Lower lobe of right lung (tissue), 2 donors: ENCODE measurements around the gene RRAGC. TPM values are rescaled to one million over a fixed set of nuclear protein-coding genes. Genes with fewer than 3 reads are reported as not detected.

Source experiments
- ATAC-seq, 2 donors: fragments of 200-7000 bp; cut with Tn5 transposase; one replicate each; pipeline ENCODE4 v1.9.1; 2020 to 2022; ENCODE audit warnings: mild to moderate bottlenecking in 2 of 2, moderate library complexity in 2 of 2
- DNase-seq: peaks from one replicate; pipeline ENCODE4 v3.0.0-alpha.2; 2020
- H3K27ac ChIP-seq: fragments of 200-600 bp; one replicate; pipeline ENCODE4 v1.8.0; 2022
- H3K27me3 ChIP-seq: fragments of 200-600 bp; one replicate; pipeline ENCODE4 v1.8.0; 2022; ENCODE audit warnings: low read depth
- H3K36me3 ChIP-seq: fragments of 200-600 bp; one replicate; pipeline ENCODE4 v1.8.0; 2022; ENCODE audit warnings: mild to moderate bottlenecking
- H3K4me1 ChIP-seq: fragments of 200-600 bp; one replicate; pipeline ENCODE4 v1.8.0; 2022
- H3K4me3 ChIP-seq: fragments of 200-600 bp; one replicate; pipeline ENCODE4 v1.8.0; 2022; ENCODE audit warnings: mild to moderate bottlenecking
- H3K9me3 ChIP-seq: fragments of 200-600 bp; one replicate; pipeline ENCODE4 v1.8.0; 2022
- intact Hi-C: fragments of 100-400 bp; cut with DNase I; formaldehyde crosslinking; loops from one replicate; pipeline ENCODE4 v1.11.0; 2022
- total RNA-seq: library from RNA; stranded (reverse); fragmentation: NEBNext Ultra II Directional; extraction: Animal tissue kit (Norgen Biotek cat#: 25700); gene quantifications from one replicate; pipeline ENCODE4 v1.2.1, GENCODE V29; 2021
- TF ChIP-seq, protein P1 (sequence below): fragments of 200-600 bp; IDR thresholded peaks from one replicate; pipeline ENCODE4 v1.8.0; 2022; ENCODE audit warnings: antibody characterized with exemption, mild to moderate bottlenecking
- donor health status: DM: no; HTN: yes; CAD: no; lungs with severe emphysema.

The RRAGC gene
- total RNA-seq, 1 donor from 2014 or later: 33.9 TPM

DNA sequence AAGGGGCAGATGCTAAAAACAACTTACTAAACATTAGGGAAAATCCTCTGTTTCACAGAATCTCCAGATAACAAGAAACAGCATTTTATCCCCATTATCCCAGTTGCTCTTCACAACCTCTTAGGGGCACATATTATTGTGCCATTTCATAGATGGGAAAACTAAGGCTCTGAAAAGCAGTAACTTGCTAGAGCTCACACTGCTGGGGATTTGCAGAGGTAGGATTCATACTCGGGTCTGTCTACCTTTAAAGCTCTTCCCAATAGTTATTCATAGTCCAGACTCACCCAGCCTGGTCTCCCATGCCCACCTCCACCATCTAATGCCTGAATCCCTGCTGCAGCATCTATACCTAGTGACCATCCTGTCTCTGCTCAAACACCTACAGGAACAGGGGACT lies 67.7 kb downstream of the RRAGC start:
- no peaks in the 10 kb centered on the region for H3K4me1 ChIP-seq
- H3K27me3 ChIP-seq: peaks cover 42% of the 10 kb centered on the region
- no peak for ATAC-seq
- no peaks in the 10 kb centered on the region for H3K36me3 ChIP-seq
- intact Hi-C loops: no loop called here
- no peak overlapping the region for H3K27ac ChIP-seq
- TF ChIP-seq, protein P1, sequence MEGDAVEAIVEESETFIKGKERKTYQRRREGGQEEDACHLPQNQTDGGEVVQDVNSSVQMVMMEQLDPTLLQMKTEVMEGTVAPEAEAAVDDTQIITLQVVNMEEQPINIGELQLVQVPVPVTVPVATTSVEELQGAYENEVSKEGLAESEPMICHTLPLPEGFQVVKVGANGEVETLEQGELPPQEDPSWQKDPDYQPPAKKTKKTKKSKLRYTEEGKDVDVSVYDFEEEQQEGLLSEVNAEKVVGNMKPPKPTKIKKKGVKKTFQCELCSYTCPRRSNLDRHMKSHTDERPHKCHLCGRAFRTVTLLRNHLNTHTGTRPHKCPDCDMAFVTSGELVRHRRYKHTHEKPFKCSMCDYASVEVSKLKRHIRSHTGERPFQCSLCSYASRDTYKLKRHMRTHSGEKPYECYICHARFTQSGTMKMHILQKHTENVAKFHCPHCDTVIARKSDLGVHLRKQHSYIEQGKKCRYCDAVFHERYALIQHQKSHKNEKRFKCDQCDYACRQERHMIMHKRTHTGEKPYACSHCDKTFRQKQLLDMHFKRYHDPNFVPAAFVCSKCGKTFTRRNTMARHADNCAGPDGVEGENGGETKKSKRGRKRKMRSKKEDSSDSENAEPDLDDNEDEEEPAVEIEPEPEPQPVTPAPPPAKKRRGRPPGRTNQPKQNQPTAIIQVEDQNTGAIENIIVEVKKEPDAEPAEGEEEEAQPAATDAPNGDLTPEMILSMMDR: no peak
- DNase-seq: no peak
- no peak overlapping the region for H3K4me3 ChIP-seq
- peaks cover 8% of the 10 kb centered on the region for H3K9me3 ChIP-seq

DNA sequence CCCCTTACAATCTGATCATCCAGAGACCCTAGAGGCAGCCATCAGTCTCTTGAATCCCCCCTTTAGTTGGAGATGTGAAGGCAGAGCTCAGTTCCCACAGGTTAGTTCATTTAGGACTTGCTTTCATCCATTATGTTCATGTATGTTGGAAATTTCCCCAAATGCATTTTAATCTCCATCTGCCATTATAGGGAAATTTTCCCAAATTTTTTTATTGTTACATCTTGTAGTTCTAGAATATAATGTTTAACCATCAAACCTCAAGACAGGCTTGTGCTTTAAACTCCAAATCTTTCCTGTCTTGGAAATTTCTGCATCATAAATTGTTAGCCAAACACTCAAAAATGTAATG lies 68.4 kb downstream of the RRAGC start:
- H3K4me3 ChIP-seq: no peak overlapping the region
- TF ChIP-seq, protein P1: no peak
- no peaks in the 10 kb centered on the region for H3K36me3 ChIP-seq
- ATAC-seq: no peak
- intact Hi-C loops: no loop called here
- no peaks in the 10 kb centered on the region for H3K4me1 ChIP-seq
- DNase-seq: no peak
- no peak overlapping the region for H3K27ac ChIP-seq
- peaks cover 8% of the 10 kb centered on the region for H3K9me3 ChIP-seq
- peaks cover 49% of the 10 kb centered on the region for H3K27me3 ChIP-seq

DNA sequence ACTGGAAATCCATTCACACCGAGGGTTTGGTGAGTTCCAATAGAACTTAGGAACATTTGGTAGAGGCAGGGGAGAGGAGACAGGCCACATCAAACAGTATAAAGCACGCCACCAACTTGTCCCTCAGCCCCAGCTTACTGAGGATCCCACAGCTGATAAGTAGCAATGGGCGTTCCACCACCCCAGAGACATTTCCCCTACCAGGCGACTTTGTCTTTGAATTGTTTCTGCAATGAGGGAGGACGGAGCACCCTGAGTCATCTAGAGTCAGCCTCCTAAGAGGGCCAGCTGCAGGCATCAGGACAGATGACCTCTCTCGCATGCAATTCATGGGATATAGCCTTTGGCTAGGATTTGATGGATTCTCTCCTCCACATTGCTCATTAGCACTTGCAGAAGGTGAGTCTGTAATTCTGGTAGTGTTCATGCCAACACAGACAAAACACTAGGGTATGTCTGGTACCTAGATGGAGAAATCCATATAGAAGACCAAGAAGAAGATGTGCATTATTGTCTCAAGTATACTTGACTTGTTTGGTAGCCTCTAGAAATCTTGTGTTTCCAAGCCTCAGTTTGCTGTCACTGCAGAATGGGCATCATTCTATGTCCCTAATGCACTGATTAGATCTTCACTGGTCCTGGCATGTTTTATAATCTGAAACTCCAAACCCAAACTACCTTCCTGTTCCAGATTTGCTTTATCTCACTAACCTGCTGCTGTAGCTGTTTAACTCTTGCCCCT lies 69.0 kb downstream of the RRAGC start:
- Histone ChIP-seq H3K27ac (no peak overlapping the region), H3K27me3 (peaks cover 54% of the 10 kb centered on the region), H3K4me1 (no peaks in the 10 kb centered on the region), H3K36me3 (no peaks in the 10 kb centered on the region), H3K9me3 (peaks cover 8% of the 10 kb centered on the region), H3K4me3 (no peak overlapping the region)
- intact Hi-C loops: no loop called here
- DNase-seq (no peak), ATAC-seq (no peak)
- TF ChIP-seq, protein P1: no peak

DNA sequence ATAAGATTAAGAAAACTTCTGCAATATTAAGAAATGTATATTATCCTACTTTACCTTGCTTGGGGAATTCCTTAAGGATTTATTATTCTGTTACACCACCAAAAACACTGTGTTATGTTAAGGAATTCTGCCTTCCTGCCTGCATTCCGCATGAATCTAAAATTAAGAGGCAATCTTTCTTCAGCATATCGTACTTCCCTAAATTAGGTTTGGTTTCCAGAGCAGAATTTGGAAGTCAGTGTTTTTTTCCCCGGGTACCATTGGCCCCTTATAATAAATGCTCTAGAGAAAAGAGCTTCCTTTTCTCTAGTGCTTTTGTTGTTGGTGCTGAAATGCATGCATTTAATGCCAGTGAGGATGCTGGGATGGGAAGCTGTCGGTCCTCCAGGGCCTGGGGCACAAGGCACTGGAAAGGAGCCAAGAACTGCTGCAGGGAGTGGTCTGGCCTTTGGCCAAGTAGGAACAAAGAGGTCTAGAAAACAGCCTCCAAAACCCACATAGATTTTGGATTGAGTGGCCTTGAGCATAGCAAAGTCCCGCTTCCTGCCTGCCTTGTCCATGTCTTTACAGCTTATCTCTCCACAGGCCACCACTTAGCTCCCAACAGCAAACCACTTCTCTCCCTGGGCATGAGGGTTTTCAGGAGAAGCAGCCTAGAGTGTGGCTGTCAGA lies 69.9 kb downstream of the RRAGC start:
- Histone ChIP-seq H3K36me3 (no peaks in the 10 kb centered on the region), H3K27ac (no peak overlapping the region), H3K4me3 (no peak overlapping the region), H3K27me3 (peaks cover 64% of the 10 kb centered on the region), H3K9me3 (peaks cover 8% of the 10 kb centered on the region), H3K4me1 (no peaks in the 10 kb centered on the region)
- ATAC-seq (no peak), DNase-seq (no peak)
- intact Hi-C loops: no loop called here
- TF ChIP-seq, protein P1: no peak

DNA sequence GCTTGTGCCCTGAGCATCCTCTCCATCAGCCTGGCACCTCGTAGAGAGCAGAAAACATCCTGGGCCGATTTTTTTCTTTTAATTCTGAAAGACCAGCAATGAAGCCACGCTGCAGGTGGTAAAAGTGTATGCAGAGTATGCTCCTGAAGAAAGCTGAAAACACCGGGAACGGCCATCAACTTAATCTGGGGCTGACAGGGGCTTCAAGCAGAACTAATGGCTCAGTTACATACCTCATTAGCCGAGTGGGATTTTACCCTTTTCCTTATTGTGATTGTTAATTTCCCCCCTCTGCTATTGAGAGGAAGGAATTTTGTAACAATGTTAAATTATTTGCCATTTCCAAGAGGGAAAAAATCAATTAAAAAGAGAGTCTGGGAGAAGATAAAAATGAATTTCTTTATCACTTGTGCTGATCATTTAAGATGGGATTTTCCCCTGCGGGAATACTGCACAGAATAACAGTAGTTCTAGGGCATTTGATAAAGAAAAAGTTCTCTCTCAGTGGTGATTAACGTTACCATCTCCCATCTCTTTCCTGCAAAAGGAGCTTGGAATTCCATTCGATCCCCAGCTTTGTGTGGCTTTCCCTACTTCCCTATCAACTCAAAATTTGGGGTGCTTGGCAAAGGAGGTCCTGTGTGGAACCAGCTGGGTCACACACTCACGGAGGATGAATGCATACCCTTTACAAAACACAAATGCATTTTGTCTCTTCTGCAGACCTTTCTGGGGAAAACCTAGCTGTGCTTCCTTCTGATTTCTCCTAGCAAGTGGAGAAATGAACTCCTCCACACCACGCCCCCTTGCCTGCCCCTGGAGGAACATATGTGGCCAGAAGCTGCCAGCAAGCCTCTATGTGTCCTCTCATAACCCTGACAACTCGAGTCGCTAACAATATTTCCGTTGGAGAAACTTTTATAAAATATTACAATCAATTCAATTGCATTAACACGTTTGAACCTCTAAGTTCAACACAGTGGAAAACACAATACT lies 70.9 kb downstream of the RRAGC start:
- H3K27ac ChIP-seq: no peak overlapping the region
- peaks cover 8% of the 10 kb centered on the region for H3K9me3 ChIP-seq
- DNase-seq: no peak
- no peaks in the 10 kb centered on the region for H3K36me3 ChIP-seq
- peaks cover 74% of the 10 kb centered on the region for H3K27me3 ChIP-seq
- TF ChIP-seq, protein P1: no peak
- no peaks in the 10 kb centered on the region for H3K4me1 ChIP-seq
- intact Hi-C loops: no loop called here
- no peak overlapping the region for H3K4me3 ChIP-seq
- ATAC-seq: no peak
